Endothelial cell of umbilical vein (primary cell): ENCODE results near the gene METTL14. TPM values are rescaled to one million over a fixed set of nuclear protein-coding genes. Genes with fewer than 3 reads are reported as not detected.

Experiments
- BruUV-seq: library from RNA; stranded (reverse); fragments of 400-500 nt; replicated peaks from 2 replicates; lab custom pipeline; 2021; lab: Mats Ljungman, UMichigan
- CTCF ChIA-PET: fragments of 300-600, 350-600 bp; sonication (Branson Sonifier 250); formaldehyde crosslinking; loops from one replicate; lab custom pipeline; 2021; ENCODE audit warnings: antibody characterized with exemption, inconsistent platforms; lab: Charles Lee
- POLR2A ChIA-PET: fragments of 300-600, 350-600 bp; sonication (Branson Sonifier 250); formaldehyde crosslinking; loops from one replicate; lab custom pipeline; 2021; ENCODE audit warnings: antibody characterized with exemption, inconsistent platforms; lab: Charles Lee
- DNase-seq: peaks from one replicate; pipeline ENCODE4 v3.0.0-alpha.2; 2011; ENCODE audit warnings: low read depth, low spot score
- FAIRE-seq: peaks from 2 replicates; lab custom pipeline; 2011; peaks lifted over from hg19 to GRCh38; lab: Jason Lieb, UNC
- H2AFZ ChIP-seq: 2 replicates; pipeline ENCODE4 v1.6.0; 2012; ENCODE audit warnings: low read depth, low read length, control low read depth, inconsistent platforms
- H3K27ac ChIP-seq: 2 replicates; pipeline ENCODE4 v1.5.1; 2011; ENCODE audit warnings: low read depth, mild to moderate bottlenecking, control low read depth, low read length, moderate library complexity; ENCODE audit not compliant: insufficient read depth
- H3K27me3 ChIP-seq, 2 experiments: 2 replicates each; pipeline versions ENCODE4 v1.6.0 to v1.6.1; 2011; ENCODE audit warnings: low read length in 2 of 2, mixed read lengths in 1 of 2; ENCODE audit not compliant: control insufficient read depth in 2 of 2, insufficient read depth in 2 of 2
- H3K36me3 ChIP-seq, 2 experiments: 2 replicates in 1 of 2; 3 replicates in 1 of 2; pipeline ENCODE4 v1.5.1; 2011; ENCODE audit warnings: low read length in 2 of 2, mild to moderate bottlenecking in 1 of 2, moderate library complexity in 1 of 2; ENCODE audit not compliant: control insufficient read depth in 2 of 2, insufficient read depth in 2 of 2; ENCODE audit errors: extremely low read depth in 1 of 2
- H3K4me1 ChIP-seq: 3 replicates; pipeline ENCODE4 v1.5.1; 2011; ENCODE audit warnings: mild to moderate bottlenecking, low read length; ENCODE audit not compliant: control insufficient read depth, insufficient read depth; ENCODE audit errors: extremely low read depth
- H3K4me2 ChIP-seq: 2 replicates; pipeline ENCODE4 v1.6.1; 2011; ENCODE audit warnings: low read length, control low read depth, mixed read lengths; ENCODE audit not compliant: insufficient read depth
- H3K4me3 ChIP-seq, 3 experiments: fragments of 200-600 bp in 1 of 3; sonication (generic), shearing (Covaris generic) in 1 of 3; replicated peaks in 1 of 3; 2 replicates each; pipeline ENCODE4 v1.5.1; 2011 to 2016; ENCODE audit warnings: control low read depth in 3 of 3, low read length in 3 of 3, mild to moderate bottlenecking in 2 of 3, inconsistent platforms in 1 of 3, low read depth in 1 of 3, moderate library complexity in 1 of 3; ENCODE audit not compliant: insufficient read depth in 1 of 3
- H3K79me2 ChIP-seq: 2 replicates; pipeline ENCODE4 v1.6.0; 2012; ENCODE audit warnings: low read length, inconsistent platforms; ENCODE audit not compliant: control insufficient read depth, insufficient read depth
- H3K9ac ChIP-seq: replicated peaks from 2 replicates; pipeline ENCODE3; 2011; ENCODE audit warnings: low read length, control low read depth; ENCODE audit not compliant: insufficient read depth; ENCODE audit errors: extremely low read depth
- H3K9me1 ChIP-seq: replicated peaks from 3 replicates; pipeline ENCODE4 v1.6.0; 2011; ENCODE audit warnings: mild to moderate bottlenecking, low read length; ENCODE audit not compliant: control insufficient read depth, insufficient read depth; ENCODE audit errors: extremely low read depth
- H3K9me3 ChIP-seq: replicated peaks from 2 replicates; pipeline ENCODE4 v1.5.1; 2012; ENCODE audit warnings: low read length, inconsistent platforms; ENCODE audit not compliant: control insufficient read depth, insufficient read depth
- H4K20me1 ChIP-seq: replicated peaks from 2 replicates; pipeline ENCODE3; 2011; ENCODE audit warnings: mild to moderate bottlenecking, low read length; ENCODE audit not compliant: control insufficient read depth, insufficient read depth; ENCODE audit errors: extremely low read depth
- CTCF ChIP-seq, 2 donors: IDR thresholded peaks; 1 replicate in 1 of 2; 2 replicates in 1 of 2; pipeline ENCODE4 v1.5.1; 2011; ENCODE audit warnings: low read length in 2 of 2, mild to moderate bottlenecking in 2 of 2, moderate library complexity in 2 of 2, control low read depth in 1 of 2, inconsistent platforms in 1 of 2, low read depth in 1 of 2; ENCODE audit not compliant: insufficient read depth in 1 of 2; ENCODE audit errors: extremely low read depth in 1 of 2
- EZH2 ChIP-seq: IDR thresholded peaks from 2 replicates; pipeline ENCODE4 v1.6.1; 2012; ENCODE audit warnings: borderline replicate concordance, low read depth, mild to moderate bottlenecking, moderate library complexity, low read length, inconsistent platforms; ENCODE audit not compliant: severe bottlenecking
- FOS ChIP-seq: IDR thresholded peaks from 2 replicates; pipeline ENCODE4 v1.6.1; 2011; ENCODE audit warnings: mild to moderate bottlenecking, low read length, moderate library complexity, borderline replicate concordance; ENCODE audit not compliant: insufficient read depth
- GATA2 ChIP-seq: IDR thresholded peaks from 2 replicates; pipeline ENCODE4 v1.7.0; 2011; ENCODE audit warnings: low read depth, mild to moderate bottlenecking, moderate library complexity, mixed read lengths, low read length; ENCODE audit not compliant: insufficient read length, insufficient read depth
- JUN ChIP-seq: IDR thresholded peaks from 2 replicates; pipeline ENCODE4 v1.6.1; 2011; ENCODE audit warnings: borderline replicate concordance, low read depth; ENCODE audit not compliant: insufficient read length, insufficient read depth
- MAX ChIP-seq: IDR thresholded peaks from 2 replicates; pipeline ENCODE4 v1.6.1; 2011; ENCODE audit not compliant: insufficient read depth, insufficient read length
- MYC ChIP-seq: IDR thresholded peaks from one replicate; pipeline ENCODE4 v1.6.1; 2011; ENCODE audit warnings: mild to moderate bottlenecking, low read depth, low read length
- POLR2A ChIP-seq: IDR thresholded peaks from 2 replicates; pipeline ENCODE4 v1.6.1; 2012; ENCODE audit warnings: low read depth, mild to moderate bottlenecking, control low read depth, low read length
- POLR2AphosphoS5 ChIP-seq: IDR thresholded peaks from 2 replicates; pipeline ENCODE4 v1.6.1; 2012; ENCODE audit warnings: low read depth, mild to moderate bottlenecking, control low read depth, low read length, moderate library complexity; ENCODE audit not compliant: insufficient read depth
- dilution Hi-C: fragments of 300-500 bp; cut with MboI; formaldehyde crosslinking; loops from one replicate; pipeline ENCODE4 v1.15.0; 2019; ENCODE audit warnings: low sequenced_read_pairs; ENCODE audit not compliant: extremely low pct_ligation_motif_present
- intact Hi-C: fragments of 100-400 bp; cut with micrococcal nuclease; formaldehyde crosslinking; loops from one replicate; pipeline ENCODE4 v1.10.0; 2022
- polyA plus RNA-seq, 4 experiments: library from polyadenylated mRNA; depleted of rRNA in 3 of 4; stranded (reverse) in 3 of 4; unstranded in 1 of 4; fragments of >200 nt; gene quantifications; 2 replicates each; pipeline versions ENCODE4 v1.2.1 to v1.2.3, GENCODE V29; 2011 to 2012; ENCODE audit warnings: missing spikeins in 1 of 4
- total RNA-seq: library from RNA; stranded (reverse); gene quantifications from 2 replicates; pipeline ENCODE4 v1.2.3, GENCODE V29; 2021

Gene METTL14
- total and polyA plus RNA-seq, 2 donors (not counting 3 experiments of a cell fraction or from before 2014, with no cell fraction given), result 6.5 to 38.6 TPM

GRCh38 chr4:118751629-118752323, 66.6 kb downstream of the METTL14 start:
- intact Hi-C loops (no loop called here), dilution Hi-C loops (no loop called here)
- POLR2A ChIA-PET, result no interaction called here
- CTCF ChIA-PET, result interaction anchor here (1.8 kb wide), 1 partner anchor 10 kb away, joined by 6 read pairs; no protein-coding TSS in a partner anchor
- Histone ChIP-seq H3K9ac (no peak overlapping the region), H4K20me1 (no peaks in the 10 kb centered on the region), H3K27me3 (no peaks in the 10 kb centered on the region), H3K4me2 (no peak overlapping the region), H3K79me2 (no peaks in the 10 kb centered on the region), H3K9me3 (no peaks in the 10 kb centered on the region), H3K36me3 (peaks cover 11 to 27% of the 10 kb centered on the region in 2 experiments), H3K4me3 (no peak overlapping the region), H3K4me1 (peaks cover 22% of the 10 kb centered on the region), H3K27ac (peak overlapping the region; percentile 38), H3K9me1 (no peaks in the 10 kb centered on the region), H2AFZ (no peak overlapping the region)
- no peak for TF ChIP-seq FOS
- TF ChIP-seq JUN, result no peak
- no peak for TF ChIP-seq POLR2A
- no peak for TF ChIP-seq EZH2
- no peak for TF ChIP-seq GATA2
- TF ChIP-seq MAX, result no peak
- no peak for TF ChIP-seq CTCF (IDR thresholded peaks at IDR 0.05; ENCODE audit: extremely low read depth in 1 of 2, insufficient read depth in 1 of 2, low read depth in 1 of 2, low read length in 2 of 2)
- no peak for TF ChIP-seq POLR2AphosphoS5
- TF ChIP-seq MYC, result no peak
- BruUV-seq, result no TSS peak
- FAIRE-seq, result no peak
- DNase-seq, result no peak
